Epidermal melanocyte (primary cell): ENCODE results near the gene LCN2.

Experiments used
- DNase-seq: peaks from one replicate; pipeline ENCODE4 v3.0.0; 2011; ENCODE audit warnings: low spot score; ENCODE audit not compliant: insufficient read length

LCN2 gene

GRCh38 chr9:128149951-128150593, 819 bp downstream of the LCN2 start:
- no peak for DNase-seq

- no peak for DNase-seq
These were observed 1.5 kb downstream of the LCN2 start for GRCh38 chr9:128150594-128151308.

DNA sequence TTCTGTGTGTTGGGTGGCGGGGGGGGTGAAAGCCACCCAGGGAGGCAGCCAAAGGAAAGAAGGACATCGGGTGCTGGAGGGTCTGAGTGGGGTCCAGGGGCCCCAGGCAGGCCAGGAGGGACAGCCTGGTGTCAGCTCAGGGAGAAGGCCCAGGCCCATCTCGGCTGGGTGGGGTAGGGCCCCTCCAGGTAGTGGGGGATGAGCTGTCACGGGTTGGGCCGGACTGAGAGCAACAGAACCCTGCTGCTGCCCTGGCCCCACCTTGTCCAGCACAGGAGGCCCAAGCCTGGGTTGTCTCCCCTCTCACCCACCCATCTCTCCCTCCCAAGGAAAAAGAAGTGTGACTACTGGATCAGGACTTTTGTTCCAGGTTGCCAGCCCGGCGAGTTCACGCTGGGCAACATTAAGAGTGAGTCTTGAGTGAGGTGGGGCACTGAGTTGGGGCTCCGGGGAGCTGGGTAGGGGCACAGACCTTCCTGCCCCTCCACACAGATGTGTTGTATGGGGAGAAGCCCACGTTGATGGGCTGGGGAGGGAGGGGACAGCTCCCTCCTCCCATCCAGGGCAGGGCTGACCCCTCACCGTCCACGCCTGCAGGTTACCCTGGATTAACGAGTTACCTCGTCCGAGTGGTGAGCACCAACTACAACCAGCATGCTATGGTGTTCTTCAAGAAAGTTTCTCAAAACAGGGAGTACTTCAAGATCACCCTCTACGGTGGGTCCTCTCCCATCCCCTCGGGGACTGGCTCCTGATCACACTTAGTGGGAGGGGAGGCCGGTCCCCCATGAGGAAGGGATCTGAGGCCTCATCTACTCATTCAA, 2.3 kb downstream of the LCN2 start:
- no peak for DNase-seq

DNA sequence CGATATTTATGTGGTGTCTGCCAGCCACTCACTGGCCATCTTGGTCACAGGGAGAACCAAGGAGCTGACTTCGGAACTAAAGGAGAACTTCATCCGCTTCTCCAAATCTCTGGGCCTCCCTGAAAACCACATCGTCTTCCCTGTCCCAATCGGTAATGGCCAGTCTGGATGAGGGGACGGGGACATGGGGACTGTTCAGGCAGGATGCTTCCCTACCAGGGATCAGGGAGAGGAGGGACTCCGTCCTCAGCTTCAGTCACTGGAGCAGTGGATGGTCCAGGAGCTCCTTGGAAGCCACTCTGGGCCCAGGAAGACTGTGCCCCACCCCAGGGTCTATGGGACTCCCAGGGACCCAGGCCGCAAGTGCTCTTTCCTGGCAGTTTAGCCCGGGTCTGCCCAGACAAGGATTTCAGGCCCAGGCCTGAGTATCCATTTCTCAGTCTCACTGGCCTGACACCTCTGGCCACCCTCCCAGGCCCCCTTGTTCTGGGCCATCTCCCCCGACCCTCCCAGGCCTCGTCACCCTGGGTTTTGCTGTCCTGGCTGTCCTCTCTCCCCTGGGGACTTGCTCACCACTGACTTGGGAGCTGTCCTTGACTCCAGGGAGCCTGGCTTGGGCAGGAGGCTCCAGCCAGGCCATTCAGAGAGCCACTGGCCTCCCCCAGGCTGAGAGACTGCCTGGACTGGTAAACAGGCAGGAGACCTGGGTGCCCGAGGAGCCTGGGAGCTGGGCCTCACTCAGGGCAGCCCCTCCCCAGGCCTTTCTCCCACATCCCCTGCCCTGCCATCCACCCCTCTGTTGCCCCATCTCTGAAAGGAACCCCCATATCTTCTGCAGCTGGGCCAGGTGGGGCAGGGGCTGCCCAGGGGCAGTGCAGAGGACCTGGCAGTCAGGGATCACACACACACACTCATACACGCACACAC, 3.1 kb downstream of the LCN2 start:
- no peak for DNase-seq

DNA sequence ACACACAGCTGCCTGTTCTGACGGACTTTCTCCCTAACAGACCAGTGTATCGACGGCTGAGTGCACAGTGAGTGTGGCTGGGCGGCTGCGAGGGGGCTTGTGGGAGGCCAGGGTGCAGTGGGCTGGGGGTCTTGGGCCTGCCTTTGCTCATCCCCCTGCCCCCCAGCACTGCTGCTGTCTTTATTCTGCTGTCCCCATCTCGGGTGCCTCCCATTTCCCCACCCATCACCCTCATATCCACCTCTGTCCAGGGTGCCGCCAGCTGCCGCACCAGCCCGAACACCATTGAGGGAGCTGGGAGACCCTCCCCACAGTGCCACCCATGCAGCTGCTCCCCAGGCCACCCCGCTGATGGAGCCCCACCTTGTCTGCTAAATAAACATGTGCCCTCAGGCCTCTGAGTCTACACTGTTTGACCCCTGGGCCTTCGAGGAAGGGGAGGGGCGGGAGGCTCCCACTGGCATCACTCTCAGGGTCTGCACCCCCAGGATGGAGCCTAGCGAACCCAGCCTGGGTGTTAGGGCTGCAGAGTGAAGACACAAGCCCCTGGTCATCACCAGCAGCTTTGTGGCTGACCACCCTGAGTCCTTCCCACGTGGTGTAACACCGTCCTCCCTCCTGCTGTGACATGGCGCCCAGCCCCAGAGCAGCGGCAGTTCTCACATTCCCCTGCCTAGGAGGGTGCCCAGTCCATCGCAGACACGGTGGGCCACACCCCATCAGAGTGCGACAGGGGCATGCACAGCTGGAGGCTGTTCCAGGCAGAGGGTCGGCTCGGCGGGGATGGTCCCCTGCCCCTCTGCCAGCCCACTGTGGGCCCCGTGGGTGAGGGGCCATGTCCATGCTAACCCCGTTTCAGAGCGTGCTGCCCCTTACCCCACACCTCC, 4.0 kb downstream of the LCN2 start:
- no peak for DNase-seq

GRCh38 chr9:128153947-128154695, 4.9 kb downstream of the LCN2 start:
- DNase-seq, result no peak

DNA sequence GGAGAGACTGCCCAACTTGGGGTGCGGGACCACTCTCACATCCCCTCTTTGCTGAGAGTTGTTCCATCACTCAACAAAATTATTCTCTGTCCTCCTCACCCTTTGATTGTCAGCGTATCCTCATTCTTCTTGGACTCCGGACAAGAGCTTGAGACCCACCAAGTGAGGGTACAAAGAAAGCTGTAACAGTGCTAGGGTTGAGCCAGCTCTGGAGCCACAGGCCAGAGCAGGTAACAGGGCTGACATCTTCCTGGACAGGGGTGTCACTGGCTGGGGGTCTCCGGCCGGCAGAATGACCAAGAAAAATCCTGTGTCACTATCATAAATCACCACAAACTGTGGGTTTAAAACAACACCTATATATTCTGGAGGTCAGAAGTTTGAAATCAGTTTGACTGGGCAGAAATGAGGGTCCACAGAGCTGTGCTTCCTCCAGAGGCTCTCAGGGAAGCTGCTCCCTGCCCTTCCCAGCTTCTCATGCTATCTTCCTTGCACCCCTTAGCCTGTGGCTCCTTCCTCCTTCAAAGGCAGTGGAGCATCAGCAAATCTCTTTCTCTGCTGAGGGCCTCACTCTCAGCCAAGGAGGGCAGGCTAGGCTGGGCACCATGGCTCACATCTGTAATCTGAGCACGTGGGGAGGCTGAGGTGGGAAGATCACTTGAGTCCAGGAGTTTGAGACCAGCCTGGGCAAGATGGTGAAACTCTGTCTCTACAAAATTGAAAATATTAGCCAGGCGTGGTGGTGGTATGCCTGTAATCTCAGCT, 6.7 kb downstream of the LCN2 start:
- DNase-seq, result no peak

- DNase-seq, result no peak
These were observed 10.2 kb downstream of the LCN2 start for GRCh38 chr9:128159522-128159783.

GRCh38 chr9:128159784-128160602, 10.7 kb downstream of the LCN2 start, which contains the start of gene BBLN:
TSS of gene BBLN (plus strand) at chr9:128160265. CDS start at chr9:128160408, 143 bp downstream.
- peak; percentile 99 for DNase-seq

DNA sequence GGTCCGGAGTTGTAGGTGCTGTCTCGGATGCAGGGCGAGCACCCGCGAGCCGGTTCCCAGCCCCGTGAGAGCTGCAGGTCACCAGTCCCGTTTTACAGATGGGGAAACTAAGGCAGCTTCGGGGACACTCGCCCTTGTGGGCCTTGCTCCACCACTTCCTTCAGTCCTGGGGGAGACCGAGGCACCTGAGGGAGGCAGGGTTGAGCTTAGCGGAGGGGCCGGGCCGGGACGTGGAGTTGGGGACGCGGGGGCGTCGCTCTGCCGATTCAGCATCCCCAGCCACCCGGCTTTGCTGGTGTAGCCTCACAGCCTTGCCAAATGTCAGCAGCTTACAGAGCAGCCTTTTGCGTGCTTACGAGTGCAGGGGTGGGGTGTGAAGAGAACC, 11.3 kb downstream of the LCN2 start:
- no peak for DNase-seq

GRCh38 chr9:128161215-128161902, 12.1 kb downstream of the LCN2 start:
- DNase-seq, result no peak

DNA sequence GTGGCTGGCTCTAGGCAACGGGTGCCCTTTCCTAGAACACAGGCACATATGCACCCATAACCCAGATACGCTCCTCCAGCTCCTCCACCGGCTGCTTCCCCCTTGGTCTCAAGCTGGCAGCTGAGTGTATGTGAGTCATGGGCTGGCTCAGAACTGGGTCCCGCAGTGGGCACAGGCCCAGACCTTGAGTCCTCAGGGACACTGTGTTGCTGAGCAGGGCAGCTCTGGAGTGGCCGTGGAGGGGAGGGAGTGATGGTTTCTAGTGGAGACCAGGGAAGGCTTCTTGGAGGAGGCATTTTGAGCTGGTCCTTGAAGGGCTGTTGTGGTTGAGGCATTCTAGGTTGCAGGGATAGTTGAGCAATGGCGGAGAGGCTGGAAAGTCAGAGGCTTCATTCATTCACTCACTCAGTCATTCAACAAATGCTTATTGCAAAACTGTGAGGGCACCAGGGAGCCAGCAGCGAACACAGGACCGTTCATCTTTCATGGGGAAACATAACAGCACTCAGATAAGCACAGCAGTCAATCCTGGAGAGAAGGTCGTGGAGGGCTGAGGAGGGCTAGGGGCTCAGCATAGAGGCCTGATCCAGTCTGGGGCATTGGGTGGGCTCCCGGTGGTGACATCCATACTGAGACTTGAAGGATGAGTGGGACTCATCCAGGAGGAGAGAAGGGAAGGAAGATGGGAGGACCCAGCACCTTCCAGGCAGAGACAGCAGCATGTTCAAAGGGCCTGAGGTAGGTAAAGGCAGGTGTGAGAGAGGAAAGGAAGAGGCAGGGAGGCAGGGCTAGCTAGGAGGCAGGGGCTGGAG, 13.2 kb downstream of the LCN2 start:
- DNase-seq, result no peak

GRCh38 chr9:128163027-128163515, 13.8 kb downstream of the LCN2 start:
- no peak for DNase-seq

DNA sequence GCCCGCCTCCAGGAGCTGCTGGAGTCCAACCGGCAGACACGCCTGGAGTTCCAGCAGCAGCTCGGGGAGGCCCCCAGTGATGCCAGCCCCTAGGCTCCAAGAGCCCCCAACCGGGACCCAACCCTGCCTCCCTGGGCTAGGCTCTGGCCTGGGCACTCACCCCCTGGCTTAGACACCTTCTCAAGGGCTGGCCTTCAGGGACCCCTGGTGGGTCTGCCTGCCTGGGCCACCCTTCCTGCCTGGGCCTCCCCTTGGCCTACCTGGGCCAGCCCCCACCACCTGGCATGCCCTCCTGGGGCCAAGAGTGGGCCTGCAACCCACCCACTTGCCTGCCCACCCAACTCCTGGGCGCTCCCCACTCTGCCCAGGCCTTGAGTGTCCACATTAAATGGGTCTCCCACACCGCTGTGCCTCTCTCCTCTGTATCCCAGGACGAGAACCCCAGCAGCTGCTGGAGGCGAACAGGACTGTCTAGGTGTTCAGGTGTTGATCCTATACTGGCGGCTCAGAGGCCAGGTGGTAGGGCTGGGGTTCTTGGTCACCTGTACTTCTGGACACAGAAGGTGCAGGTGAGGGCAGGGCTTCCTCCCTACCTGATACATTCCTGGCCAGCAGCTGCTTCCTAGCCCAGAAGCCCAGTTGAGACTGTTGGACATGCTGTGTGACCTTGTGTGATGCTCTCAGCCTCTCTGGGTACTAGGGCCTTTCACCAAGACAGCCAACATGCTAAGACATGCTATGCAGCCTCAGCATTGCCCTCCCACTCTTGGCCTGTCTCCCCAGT, 14.5 kb downstream of the LCN2 start:
- DNase-seq, result no peak

GRCh38 chr9:128164307-128164885, 15.1 kb downstream of the LCN2 start:
- no peak for DNase-seq
